GM18508 (cell line): Measurements from ENCODE around the gene HIGD1C.
"Not testable (repeated sequence)": the region's sequence is repeated elsewhere in the genome, so short reads cannot be mapped to it uniquely, and the experiment has no call there.

Experiments used
- ATAC-seq: cut with Tn5 transposase; IDR thresholded peaks from one replicate; pipeline ENCODE4 v1.9.1; 2021; ENCODE audit warnings: moderate number of reproducible peaks; ENCODE audit not compliant: insufficient read depth, unreplicated experiment

The HIGD1C gene

DNA sequence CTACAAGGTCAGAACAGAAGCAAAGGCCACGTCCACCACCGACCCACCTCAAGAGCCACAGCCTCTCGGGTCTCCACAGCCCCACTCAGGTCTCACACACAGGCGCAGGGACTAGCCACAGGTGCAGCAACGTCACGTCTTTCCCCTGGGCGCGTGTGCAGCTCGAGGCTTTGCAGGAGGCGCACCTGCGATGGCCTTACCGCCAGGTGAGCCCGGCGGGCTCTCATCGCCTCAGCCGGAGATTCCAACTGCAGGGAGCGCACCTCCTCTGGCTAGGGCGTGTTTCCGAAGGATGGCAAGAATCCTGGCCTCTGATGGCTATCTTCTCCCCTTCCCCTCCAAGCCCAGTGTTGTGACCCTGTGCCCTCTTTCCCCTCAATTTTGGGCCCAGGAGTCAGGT lies at the start of gene HIGD1C:
Gene HIGD1C (plus strand): TSS at position 35 of the 400 bp plus-strand sequence. CDS start 1,455 bp downstream, outside the sequence.
- no peak for ATAC-seq

DNA sequence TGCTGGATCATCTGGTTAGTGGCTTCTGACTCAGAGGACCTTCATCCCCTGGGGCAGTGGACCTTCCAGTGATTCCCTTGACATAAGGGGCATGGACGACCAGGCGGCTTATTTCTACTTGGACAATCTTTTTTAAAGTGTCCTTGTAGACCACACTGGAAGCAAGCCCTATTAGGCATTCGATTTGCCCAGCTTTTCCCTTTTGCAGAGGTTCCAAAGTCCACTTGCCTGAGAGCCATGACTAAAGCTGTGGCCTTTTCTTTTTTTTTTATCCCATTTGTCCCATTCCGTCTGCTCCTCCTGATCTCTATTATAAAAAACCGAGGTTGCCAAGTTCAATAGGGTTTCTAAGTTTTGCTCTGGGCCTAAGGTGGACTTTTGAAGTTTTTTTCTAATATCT lies 43.9 kb upstream of the HIGD1C start:
- not testable (repeated sequence) for ATAC-seq

DNA sequence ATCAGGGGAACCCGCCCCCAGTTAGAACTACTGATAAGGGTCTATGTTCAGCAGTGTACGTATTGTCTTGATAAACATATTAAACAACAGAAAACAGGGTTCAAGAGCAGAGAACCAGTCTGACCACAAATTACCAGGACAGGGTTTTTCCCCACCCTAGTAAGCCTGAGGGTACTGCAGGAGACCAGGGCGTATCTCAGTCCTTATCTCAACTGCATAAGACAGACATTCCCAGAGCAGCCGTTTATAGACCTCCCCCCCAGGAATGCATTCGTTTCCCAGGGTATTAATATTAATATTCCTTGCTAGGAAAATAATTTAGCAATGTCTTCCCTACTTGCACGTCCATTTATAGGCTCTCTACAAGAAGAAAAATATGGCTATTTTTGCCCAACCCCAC lies 40.0 kb upstream of the HIGD1C start:
- ATAC-seq, result not testable (repeated sequence)

DNA sequence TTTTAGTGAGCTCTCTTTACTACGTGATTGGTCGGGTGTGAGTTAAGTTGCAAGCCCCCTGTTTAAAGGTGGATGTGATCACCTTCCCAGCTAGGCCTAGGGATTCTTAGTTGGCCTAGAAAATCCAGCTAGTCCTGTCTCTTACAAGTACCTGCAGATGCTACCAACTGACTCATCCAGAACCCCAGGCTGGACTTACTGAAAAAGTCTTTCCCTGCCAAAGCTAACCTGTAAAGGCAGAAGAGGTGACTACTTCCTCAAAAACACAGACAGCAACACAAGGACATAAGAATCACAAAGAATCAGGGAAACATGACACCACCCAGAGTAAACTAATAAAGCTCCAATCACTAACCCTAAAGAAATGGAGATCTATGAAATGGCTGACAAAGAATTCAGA lies 39.1 kb upstream of the HIGD1C start:
- no peak for ATAC-seq

DNA sequence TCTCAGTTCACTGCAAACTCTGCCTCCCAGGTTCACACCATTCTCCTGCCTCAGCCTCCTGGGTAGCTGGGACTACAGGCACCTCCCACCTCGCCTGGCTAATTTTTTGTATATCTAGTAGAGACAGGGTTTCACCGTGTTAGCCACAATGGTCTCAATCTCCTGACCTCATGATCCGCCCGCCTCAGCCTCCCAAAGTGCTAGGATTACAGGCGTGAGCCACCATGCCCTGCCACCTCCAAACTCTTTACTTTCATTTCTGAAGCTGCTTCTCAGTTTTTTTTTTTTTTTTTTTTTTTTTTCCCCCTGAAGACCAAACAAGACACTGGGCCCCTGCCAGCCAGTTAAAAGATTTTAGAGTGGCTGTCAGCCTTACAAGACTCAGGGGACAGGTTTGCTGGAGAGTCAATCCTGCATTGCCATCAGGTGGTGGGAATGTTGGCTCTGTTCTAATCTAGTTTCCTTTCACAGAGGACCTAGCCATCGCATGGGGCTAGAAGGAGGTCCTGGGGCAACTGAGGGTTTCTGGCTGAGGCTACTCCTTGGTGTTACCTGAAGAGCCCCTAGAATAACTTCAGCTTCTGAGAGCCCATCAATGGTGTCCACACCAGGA lies 37.4 kb upstream of the HIGD1C start:
- ATAC-seq, result no peak

DNA sequence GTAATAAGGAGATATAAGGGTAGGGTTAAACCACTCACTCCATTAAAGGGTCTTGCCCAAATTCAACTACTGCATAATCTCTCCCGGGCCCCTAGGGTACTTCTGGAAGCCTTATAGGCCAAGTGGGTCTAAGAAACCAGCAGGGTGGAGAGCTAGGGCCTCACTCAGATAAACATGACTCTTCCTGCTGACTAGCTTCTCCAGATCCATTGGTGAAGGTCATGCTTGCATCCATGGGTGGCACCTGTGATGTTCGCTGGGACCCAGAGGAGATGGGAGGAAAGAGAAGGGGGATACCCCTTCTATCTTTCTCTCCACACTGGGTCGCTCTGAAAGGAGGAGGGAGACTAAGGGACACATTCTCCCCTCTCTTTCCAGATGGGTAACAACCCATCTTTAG lies 36.1 kb upstream of the HIGD1C start:
- no peak for ATAC-seq

DNA sequence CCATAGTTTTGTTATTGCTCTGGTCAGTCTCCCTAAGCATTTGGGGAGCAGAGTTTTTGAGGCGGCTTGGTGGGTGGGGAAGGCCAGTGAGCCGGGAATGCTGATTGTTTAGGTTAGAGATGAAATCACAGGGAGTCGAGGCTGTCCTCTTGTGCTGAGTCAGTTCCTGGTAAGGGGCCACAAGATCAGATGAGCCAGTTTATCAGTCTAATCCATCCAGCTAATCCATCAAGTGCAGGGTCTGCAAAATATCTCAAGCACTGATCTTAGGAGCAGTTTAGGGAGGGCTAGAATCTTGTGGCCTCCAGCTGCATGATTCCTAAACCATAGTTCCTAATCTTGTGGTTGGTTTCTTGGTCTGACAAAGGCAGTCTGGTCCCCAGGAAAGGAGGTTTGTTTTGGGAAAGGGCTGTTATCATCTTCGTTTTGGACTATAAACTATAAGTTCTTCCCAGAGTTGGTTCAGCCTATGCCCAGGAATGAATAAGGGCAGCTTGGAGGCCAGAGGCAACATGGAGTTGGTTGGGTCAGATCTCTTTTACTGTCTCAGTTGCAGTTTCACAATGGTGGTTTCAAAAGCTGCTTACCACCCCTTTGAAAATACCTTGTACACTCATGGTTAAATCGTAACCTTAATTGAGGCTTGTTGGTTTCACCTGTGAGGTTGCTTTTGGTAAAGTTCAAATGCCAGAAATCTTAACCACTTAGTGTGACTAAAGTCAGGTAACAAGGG lies 33.6 kb upstream of the HIGD1C start:
- ATAC-seq, result no peak

DNA sequence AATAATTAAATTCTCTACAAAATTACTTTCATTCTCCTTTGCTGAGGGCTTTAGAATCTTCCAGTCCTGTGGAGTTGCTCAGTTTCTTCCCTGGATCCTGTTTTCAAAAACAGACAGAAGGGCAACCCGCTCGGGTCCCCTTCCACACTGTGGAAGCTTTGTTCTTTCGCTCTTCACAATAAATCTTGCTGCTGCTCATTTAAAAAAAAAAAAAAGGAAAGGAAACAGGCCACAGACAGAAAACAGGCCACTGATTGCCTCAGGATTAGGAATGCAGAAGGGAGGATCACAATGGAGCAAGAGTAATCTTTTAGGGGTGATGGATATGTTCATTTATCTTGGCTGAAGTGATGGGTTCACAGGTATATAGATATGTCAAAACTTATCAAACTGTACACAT lies 29.5 kb upstream of the HIGD1C start:
- no peak for ATAC-seq

DNA sequence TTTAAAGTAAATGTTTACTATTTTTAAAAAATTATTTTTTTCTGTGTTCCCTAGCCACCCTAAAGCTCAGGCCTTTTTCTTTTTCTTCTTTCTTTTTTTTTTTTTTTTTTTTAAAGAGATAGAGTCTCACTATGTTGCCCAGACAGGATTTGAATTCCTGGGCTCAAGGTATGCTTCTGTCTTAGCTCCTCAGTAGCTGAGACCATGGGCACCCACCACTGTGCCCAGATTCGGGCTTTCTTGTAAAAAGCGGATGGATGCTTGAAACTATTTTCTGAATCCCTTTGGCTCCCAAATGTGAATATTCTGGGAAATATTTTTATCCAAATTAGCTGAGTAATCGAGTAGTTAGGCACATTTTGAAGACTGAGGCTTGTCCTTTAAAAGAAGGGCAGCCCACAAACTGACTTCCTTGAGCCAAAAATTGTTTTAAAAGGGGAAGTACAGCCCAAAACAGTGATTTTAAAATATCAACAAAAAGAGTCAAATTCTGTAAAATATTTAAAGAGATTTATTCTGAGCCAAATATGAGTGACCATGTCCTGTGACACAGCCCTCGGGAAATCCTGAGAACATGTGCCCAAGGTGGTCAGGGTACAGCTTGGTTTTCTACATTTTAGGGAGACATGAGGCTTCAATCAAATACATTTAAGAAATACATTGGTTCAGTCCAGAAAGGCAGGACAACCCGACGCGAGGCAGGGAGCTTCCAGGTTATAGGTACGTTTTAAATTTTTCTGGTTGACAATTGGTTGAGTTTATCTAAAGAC lies 28.8 kb upstream of the HIGD1C start:
- no peak for ATAC-seq

DNA sequence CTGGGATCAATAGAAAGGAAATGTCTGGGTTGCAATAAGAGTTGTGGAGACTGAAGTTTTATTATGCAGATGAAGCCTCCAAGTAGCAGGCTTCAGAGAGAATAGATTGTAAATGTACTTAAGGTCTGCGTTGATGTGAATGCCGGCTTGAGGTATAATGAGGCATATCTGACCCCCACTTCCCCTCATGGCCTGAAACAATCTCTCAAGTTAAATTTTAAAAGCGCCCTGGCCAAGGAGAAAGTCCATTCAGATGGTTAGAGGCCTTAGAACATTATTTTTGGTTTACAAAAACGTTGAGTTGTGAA lies 28.3 kb upstream of the HIGD1C start:
- no peak for ATAC-seq

DNA sequence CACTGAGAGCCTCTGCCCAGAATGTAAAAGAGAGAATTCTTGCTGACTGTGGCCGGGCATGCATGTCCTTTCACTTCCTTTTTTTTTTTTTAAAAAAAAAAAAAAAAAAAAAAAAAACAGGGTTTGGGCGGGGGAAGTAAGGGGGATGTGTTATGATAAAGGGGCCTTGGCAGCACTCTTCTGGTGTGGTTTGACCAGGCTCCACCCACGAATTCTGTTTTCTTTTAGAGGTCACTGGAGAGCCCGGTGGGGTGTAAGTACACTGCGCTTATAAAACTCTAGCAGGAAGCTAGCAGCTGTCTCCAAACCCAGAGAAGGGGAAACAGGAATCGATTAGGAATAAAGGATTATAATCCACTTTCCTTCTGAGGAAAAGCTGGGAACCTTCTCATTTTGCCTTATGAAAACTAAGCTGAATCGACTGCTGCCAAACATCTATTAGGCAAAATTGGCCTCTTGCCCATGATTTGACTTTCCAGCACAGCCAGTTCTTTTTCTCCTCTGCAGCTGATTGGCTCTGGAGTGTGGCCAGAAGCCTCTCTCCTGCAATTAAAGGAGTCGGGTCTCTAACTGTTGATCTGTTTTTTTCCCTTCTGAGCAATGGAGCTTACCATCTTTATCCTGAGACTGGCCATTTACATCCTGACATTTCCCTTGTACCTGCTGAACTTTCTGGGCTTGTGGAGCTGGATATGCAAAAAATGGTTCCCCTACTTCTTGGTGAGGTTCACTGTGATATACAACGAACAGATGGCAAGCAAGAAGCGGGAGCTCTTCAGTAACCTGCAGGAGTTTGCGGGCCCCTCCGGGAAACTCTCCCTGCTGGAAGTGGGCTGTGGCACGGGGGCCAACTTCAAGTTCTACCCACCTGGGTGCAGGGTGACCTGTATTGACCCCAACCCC lies 27.7 kb upstream of the HIGD1C start:
- ATAC-seq, result peak; percentile 63

DNA sequence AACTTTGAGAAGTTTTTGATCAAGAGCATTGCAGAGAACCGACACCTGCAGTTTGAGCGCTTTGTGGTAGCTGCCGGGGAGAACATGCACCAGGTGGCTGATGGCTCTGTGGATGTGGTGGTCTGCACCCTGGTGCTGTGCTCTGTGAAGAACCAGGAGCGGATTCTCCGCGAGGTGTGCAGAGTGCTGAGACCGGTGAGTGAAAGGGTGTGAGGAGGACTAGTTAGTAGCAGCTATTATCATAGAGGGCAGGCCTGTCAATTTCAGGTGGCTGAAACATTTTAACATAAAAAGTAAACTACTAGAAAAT lies 27.0 kb upstream of the HIGD1C start:
- ATAC-seq, result no peak

DNA sequence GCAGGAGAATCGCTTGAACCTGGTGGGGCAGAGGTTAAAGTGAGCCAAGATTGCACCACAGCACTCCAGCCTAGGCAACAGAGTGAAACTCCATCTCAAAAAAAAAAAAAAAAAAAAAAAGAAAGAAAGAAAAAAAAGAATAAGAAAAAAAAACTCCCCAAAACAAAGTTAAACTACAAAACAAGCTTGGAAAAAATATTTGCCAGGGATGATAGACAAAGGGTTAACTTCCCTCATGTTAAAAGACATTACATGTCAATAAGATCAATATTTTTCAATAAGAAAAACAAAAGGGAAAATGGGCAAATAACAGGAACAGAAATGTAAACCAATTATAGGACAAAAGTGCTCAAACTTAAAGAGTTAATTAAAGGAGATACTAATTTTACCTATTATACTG lies 26.4 kb upstream of the HIGD1C start:
- ATAC-seq, result no peak

DNA sequence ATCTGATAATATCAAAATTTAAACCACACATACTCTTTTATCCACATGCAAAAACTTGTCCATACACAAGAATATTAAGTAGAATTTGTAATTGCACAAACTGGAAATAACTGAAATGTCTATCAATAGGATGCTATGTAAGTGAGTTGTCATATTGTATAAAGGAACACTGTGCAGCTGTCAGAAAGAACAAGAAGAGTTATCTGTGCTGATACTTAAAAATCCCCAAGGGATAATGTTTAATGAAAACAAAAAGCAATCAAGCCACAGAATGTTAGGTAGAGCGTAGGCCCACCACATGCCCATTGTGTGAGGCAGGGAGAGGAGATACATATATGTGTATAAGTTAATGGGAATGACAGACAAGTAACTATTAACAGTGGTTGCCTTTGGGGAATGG lies 25.9 kb upstream of the HIGD1C start:
- no peak for ATAC-seq

DNA sequence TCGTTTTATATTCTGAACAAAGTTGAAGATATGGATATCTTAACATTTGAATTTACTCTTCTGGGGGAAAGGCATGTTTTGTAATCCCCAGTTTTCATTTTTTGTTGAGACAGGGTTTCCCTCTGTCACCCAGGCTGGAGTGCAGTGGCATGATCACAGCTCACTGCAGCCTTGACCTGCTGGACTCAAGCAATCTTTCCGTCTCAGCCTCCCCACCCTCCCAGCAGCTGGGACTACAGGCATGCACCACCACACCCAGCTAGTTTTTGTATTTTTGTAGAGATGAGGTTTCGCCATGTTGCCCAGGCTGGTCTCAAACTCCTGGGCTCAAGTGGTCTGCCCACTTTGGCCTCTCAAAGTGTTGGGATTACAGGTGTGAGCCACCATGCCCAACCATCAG lies 25.4 kb upstream of the HIGD1C start:
- not testable (repeated sequence) for ATAC-seq

DNA sequence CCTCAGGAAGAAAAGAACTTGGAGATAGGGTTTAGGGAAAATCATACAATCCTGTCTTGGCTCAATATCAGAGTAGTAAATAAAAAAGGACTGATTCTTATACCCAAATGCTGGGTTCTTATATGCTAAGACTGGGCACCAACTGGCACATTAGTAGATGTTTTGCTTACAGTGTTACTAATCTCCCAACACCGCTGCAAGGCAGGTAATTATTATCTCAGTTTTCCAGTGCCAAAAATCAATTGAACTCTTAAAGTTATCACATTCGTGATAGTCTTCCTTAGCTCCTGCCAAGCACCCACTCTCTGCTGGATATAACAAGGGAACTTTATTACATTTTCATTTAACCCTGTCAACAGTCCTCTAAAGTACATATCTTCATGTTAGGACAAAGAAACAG lies 25.0 kb upstream of the HIGD1C start:
- no peak for ATAC-seq

DNA sequence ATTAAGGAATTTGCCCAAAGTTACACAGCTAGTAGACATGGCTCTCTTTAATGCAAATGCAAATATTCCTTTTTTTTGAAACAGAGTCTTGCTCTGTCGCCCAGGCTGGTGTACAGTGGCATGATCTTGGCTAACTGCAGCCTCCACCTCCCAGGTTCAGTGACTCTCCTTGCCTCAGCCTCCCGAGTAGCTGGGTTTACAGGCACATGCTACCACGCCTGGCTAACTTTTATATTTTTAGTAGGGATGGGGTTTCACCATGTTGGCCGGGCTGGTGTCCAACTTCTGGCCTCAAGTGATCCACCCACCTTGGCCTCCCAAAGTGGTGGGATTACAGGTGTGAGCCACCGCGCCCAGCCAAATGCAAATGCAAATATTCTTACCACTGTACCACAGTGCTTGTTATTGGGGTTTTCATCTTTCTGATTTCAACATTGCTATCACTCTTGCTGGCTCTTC lies 24.5 kb upstream of the HIGD1C start:
- no peak for ATAC-seq

DNA sequence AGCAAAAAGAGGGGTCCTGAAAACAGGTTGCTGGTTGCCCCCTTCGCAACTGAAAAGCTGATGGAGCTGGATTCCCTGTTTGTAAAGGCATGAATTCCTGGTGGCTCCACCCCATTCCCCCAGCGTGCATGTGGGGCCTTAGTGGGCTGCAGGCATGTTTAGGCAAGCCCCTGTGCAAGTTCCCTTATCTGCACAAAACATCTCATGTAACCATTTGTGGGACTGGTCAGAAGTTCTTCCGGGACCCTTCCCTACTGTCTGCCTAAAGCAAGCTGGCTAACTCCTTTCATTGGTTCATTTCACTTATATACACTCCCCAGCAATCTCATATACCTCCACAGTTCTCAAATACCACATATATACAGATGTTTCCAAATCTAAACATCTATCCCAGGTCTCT lies 24.0 kb upstream of the HIGD1C start:
- ATAC-seq, result no peak

DNA sequence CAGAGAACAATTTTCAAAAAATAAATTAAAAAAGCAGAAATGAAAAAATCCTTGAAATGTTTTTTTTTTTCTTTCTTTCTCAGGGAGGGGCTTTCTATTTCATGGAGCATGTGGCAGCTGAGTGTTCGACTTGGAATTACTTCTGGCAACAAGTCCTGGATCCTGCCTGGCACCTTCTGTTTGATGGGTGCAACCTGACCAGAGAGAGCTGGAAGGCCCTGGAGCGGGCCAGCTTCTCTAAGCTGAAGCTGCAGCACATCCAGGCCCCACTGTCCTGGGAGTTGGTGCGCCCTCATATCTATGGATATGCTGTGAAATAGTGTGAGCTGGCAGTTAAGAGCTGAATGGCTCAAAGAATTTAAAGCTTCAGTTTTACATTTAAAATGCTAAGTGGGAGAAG lies 22.5 kb upstream of the HIGD1C start:
- ATAC-seq, result no peak

DNA sequence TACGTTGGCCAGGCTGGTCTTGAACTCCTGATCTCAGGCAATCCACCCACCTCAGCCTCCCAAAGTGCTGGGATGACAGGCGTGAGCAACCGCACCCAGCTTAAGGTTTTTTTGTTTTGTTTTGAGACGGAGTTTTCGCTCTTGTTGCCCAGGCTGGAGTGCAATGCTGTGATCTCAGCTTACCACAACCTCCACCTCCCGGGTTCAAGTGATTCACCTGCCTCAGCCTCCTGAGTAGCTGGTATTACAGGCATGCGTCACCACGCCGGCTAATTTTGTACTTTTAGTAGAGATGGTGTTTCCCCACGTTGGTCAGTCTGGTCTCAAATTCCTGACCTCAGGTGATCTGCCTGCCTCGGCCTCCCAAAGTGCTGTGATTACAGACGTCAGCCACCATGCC lies 21.9 kb upstream of the HIGD1C start:
- ATAC-seq, result not testable (repeated sequence)

DNA sequence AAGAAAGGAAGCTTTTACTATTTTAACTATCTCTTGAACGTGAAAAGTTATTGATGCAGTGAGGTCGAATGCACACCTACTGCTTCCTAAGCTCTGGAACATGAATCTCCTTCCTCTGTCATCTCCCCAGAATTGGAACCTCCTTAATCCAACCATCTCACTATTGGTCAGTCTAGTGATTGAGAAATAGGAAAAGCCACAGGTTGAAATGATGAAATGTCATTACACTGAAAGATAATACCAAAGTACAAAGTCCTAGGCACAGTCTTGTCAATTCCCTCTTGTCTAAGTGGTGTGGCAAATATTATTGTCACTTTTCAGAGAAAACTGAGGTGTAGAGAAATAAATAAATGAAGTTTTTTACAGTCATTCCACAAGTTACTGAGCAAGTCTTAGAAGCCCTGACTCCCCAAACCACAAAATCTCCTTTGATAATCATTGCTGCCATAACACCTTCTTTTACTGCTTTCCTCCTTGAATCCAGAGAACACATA lies 19.5 kb upstream of the HIGD1C start:
- no peak for ATAC-seq
